GM19025 (cell line): ENCODE data around the gene LMF1.

Experiments
- ATAC-seq: cut with Tn5 transposase; IDR thresholded peaks from one replicate; pipeline ENCODE4 v1.9.1; 2021; ENCODE audit warnings: mild to moderate bottlenecking, low read depth, moderate library complexity; ENCODE audit not compliant: unreplicated experiment

The LMF1 gene

GRCh38 chr16:856101-856500 lies 114.7 kb downstream of the LMF1 start:
- no peak for ATAC-seq

GRCh38 chr16:855471-855870 lies 115.3 kb downstream of the LMF1 start:
- no peak for ATAC-seq

- no peak for ATAC-seq
Measured at GRCh38 chr16:854808-855410, 115.9 kb downstream of the LMF1 start.

- ATAC-seq: no peak
Measured at GRCh38 chr16:853981-854807, 116.6 kb downstream of the LMF1 start.

- ATAC-seq: no peak
Measured at GRCh38 chr16:853306-853705, 117.5 kb downstream of the LMF1 start.

DNA sequence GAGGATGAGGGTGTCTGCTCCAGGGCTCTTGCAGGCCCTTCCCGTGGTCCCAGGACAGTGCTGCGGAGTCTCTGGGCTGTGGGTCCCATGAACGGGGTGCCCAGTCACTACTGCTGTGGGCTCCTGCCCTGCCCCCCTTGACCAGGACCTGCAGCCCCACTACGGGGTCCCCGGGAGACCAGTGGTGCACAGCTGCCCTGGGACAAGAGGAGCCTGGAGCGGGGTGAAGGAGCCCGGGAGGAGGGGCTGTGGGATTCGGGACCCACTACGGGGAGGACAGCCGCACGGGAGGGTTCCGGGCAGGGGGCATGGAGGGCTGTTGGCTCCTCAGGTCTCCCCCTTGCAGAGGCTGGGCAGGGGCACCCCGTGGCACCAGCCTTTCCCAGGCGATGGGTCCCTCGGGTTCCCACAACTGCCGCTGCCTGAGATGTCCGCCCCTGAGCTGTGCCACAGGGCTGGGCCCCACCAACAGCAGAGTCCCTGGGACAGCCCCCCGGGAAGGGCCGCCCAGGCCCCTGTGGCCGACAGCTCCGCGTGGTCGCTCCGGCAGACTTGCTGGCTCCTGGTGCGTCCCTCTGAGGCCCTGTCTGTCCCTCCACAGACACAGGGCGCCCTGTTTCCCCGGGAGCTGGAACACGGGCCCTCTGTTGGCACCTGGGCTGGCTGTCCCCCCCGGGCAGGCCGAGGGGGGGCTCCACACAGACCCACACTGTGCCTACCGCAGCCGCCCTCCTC lies 118.2 kb downstream of the LMF1 start:
- ATAC-seq: no peak

DNA sequence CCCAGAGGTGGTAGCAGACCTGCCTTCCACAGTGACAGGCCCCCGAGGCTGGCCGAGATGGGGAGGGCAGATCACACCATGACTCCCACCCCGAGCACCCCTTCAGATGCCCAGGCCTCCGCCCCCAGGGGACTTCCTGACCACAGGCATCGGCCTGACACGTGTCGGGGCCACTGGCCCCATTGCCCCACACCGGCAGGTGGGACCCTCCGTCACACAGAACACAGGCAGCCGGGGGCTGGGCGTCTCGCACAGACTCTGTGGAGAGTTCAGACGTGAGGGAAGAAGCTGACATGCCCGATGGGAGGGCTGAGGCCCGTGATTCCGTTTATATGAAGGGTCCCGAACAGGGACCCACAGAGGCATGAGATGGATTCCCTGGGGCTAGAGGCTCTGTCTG lies 118.9 kb downstream of the LMF1 start:
- no peak for ATAC-seq

GRCh38 chr16:851209-851810 lies 119.5 kb downstream of the LMF1 start:
- ATAC-seq: no peak

DNA sequence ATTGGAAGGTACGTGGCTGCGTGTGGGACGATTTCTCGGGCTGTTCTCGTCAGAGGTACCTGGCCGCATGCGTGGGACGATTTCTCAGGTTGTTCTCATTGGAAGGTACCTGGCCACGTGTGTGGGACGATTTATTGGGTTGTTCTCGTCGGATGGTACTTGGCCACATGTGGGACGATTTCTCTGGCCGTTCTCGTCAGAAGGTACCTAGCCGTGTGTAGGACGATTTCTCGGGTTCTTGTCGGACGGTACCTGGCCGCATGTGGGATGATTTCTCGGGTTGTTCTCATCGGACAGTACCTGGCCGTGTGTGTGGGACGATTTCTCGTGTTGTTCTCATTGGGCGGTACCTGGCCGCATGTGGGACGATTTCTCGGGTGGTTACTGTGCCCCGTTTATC lies 120.1 kb downstream of the LMF1 start:
- no peak for ATAC-seq

GRCh38 chr16:848510-849253 lies 122.1 kb downstream of the LMF1 start:
- no peak for ATAC-seq

DNA sequence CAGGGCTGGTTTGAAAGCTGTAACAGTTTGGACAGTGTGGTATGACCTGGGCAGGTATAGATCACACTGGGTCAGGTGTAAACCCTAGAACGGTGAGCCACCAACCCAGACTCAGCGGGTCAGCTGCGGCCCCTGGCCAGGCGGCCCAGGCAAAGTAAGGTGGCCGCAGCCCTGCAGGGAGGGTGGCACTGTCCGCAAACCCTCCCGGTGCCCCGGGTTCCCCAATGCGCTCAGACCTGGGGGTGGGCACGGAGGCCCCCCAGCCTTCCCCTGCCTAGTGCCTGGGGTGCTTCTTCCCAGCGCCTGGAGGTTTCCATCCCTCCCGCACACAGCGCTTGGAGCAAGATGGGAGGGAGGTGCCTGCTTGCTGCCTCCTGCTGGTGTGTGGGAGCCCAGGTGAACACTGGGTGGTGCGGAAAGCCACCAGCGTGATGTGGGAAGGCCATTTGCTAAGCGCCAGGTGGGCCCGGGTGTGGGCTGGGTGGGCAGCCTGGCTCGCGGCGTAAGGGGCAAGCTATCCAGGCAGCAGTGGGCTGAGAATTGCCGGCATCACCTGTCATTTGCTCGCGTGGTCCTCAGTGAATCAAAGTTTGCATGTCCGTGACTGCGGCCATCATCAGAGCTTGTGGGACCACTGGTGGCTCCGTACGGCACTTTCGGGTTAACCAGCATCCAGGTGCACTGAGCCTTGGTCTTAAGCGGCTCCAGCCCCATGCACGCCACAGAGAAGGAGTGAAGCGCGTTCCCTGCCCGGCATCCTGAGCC lies 122.9 kb downstream of the LMF1 start:
- ATAC-seq: no peak

GRCh38 chr16:847151-847550 lies 123.6 kb downstream of the LMF1 start:
- no peak for ATAC-seq

DNA sequence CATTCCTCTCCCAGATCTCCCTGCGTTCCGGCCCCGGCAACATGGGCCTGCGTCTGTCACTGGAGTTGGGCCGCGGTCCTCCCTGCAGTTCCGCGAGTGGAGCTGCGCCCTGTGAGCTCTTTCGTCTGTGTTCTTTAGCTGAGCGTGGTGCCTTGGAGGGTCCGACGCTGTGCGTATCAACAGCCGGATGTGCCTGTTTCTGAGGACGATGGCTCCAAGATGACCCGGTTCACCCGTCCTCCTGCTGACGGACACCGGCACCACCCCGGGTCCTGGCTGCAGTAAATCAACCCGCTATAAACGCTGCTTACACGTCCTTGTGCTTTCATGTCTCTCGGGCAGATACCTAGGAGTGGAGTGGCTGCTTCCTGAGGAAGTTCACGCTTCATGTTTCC lies 125.4 kb downstream of the LMF1 start:
- no peak for ATAC-seq

DNA sequence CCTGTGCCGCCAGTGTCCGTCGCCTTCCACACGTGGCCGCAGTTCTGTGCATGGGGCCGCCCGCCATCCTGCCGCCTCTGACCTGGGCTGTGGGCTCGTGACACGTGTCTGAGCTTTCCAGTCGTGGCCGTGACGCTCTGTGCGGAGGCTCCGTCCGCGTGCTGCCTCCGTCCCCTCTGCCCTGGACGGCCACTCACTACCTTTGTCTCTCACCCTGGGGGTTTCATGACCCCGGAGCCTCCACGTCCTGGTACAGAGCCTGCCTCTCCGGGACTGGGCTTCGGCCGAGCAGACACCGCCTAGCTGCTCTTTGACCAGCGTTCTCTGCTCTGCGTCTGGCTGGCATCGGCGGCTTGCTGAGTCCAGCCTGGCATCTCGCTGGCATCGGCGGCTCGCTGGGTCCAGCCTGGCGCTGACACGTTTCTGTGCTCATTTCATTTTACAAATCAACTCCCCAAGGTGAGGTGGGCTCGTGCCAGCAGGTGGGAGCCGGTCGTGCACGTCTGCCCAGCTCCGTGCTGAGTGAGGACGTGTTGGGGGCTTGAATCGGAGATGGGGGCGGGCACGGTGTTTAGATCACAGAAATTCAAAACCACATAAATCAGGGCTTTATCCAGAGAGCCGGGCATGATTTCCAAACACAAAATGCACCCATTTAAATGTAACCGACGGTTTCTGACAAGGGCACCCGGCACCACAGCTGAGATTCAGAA lies 126.0 kb downstream of the LMF1 start:
- no peak for ATAC-seq

DNA sequence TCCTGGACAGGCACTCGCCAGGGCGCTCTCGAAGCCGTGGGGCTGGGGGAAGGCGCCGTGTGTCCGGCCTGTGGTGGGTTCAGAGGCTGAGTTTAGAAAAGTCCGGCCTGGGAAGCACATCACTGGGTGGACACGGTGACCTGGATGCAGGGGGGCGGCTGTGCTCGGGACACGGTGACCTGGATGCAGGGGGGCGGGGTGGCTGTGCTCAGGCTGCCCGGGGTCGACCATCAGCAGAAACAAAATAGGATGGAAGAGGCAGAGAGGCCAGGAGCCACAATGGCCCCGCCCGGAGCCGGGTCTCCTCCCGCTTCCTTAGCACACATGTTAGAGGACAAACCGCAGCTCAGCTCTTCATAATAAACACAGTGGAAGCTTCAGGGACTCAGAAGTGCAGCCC lies 127.0 kb downstream of the LMF1 start:
- no peak for ATAC-seq

DNA sequence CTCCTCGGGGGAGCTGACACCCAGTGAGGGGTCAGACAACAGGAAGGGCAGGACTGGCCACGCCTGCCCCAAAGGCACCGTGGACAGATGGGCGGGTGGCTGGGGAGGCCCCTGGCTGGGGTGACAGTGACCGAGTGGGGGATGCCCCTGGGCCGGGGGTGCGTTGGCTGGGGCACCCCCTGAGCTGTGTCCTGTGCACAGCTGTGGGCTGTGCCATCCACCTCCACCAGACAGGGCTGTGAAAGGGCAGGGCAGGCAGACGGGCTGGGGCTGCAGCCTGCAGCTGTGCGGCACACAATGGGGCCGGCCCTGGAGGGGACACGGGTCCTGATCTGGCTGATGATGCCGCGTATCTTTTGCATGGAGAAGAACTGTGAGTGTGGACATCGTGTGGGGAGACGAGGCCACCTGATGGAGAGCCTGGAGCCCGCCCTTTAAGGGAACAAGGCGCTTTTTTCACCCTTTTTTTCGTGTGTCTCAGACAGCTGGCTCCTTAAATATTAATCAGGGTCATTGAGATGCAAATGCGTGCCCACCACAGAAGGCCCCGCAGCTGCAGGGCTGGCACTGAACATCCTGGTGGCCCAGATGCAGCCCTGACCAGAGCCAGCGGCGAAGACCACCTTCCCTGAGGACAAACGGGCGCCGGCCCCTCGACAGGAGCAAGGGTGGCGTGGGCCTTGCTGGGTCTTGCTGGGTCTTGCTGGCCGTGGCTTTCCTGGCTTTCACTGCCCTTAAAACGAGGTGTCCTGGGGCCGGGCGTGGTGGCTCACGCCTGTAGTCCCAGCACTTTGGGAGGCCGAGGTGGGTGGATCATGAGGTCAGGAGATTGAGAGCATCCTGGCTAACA lies 127.8 kb downstream of the LMF1 start:
- no peak for ATAC-seq

DNA sequence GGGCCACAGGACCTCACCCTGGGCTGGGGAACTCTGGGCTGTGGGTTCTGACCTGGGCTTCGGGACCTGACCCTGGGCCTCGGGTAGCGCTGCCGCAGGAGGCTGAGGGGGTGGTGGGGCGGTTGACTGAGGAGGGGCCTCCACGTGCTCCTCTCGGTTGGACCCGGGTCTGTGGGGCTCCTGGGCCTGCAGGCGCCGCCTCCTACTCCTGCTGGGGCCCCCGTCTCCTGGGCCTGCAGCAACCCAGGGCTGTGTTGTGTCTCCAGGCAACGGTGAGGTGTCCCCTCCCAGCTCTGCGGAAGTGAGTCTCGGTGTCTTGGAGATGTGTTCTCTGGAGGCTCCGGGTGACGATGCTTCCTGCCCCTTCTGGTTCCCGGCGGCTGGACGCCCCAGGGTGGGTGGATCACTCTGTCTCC lies 128.7 kb downstream of the LMF1 start:
- ATAC-seq: no peak

DNA sequence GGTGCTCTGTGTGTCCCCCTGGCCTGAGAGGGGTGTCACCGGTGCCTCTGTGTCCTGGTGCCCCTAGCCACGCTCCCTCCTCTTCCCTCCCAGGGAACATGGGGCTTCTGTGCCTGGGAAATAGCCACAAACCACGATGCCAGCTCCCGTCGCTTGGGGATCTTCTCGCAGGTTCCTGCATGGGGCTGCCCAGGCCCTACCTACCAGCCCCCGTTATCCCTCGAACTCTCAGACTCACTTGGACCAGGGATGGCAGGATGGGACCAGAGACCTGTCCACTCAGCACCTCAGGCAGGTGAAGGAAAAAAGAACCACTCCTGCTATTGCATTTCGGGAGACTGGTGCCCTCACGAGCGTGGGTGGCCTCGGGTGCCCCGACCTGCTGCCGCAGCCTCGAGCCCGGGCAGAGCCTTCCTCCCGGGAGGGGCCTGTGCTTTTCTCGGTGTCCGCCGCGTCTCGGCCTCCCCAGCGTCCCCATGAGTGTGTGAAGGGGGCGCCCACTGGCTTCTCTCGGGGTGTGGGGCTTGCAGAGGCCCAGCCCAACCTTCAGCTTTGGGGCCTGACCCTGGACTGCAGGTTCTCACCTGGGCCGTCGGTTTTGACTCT lies 129.2 kb downstream of the LMF1 start:
- ATAC-seq: no peak
